Aorta (tissue), 5 donors: Measurements from ENCODE around the gene ARHGEF11. TPM values are rescaled to one million over a fixed set of nuclear protein-coding genes. Genes with fewer than 3 reads are reported as not detected.

Experiments
- ATAC-seq: fragments of 200-7000 bp; cut with Tn5 transposase; one replicate; pipeline ENCODE4 v1.9.1; 2022; ENCODE audit warnings: moderate library complexity; ENCODE audit not compliant: low FRiP score
- DNase-seq, 2 donors: peaks; one replicate each; pipeline ENCODE4 v3.0.0-alpha.2; 2020
- H3K27ac ChIP-seq, 2 donors: one replicate each; pipeline ENCODE4 v1.5.1; 2013; ENCODE audit warnings: low read length in 2 of 2, mild to moderate bottlenecking in 2 of 2, moderate library complexity in 2 of 2, control low read depth in 1 of 2, inconsistent platforms in 1 of 2, low read depth in 1 of 2
- H3K27me3 ChIP-seq, 2 donors: one replicate each; pipeline ENCODE4 v1.6.1; 2013; ENCODE audit warnings: control low read depth in 1 of 2, low read length in 1 of 2, mild to moderate bottlenecking in 1 of 2, moderate library complexity in 1 of 2; ENCODE audit not compliant: insufficient read depth in 2 of 2, control insufficient read depth in 1 of 2
- H3K36me3 ChIP-seq, 2 donors: one replicate each; pipeline ENCODE4 v1.6.1; 2013; ENCODE audit warnings: control low read depth in 1 of 2, low read length in 1 of 2, mild to moderate bottlenecking in 1 of 2; ENCODE audit not compliant: insufficient read depth in 2 of 2, control insufficient read depth in 1 of 2
- H3K4me1 ChIP-seq, 2 donors: one replicate each; pipeline ENCODE4 v1.6.1; 2013; ENCODE audit warnings: low read length in 2 of 2, control low read depth in 1 of 2, mild to moderate bottlenecking in 1 of 2, moderate library complexity in 1 of 2; ENCODE audit not compliant: insufficient read depth in 2 of 2, control insufficient read depth in 1 of 2
- H3K4me3 ChIP-seq, 2 donors: one replicate each; pipeline ENCODE4 v1.5.1; 2013; ENCODE audit warnings: low read length in 2 of 2, control low read depth in 1 of 2, mild to moderate bottlenecking in 1 of 2
- H3K9me3 ChIP-seq: one replicate; pipeline ENCODE4 v1.6.1; 2013; ENCODE audit warnings: mild to moderate bottlenecking, low read length; ENCODE audit not compliant: control insufficient read depth
- WGBS, 2 donors: extraction: QIAGEN DNeasy Blood & Tissue Kit; methylation state at CpG; one replicate each; pipeline ENCODE4 v1.1.7; 2013; 5-methylcytosine and 5-hydroxymethylcytosine counted together
- intact Hi-C, 2 donors: fragments of 100-400 bp; cut with DNase I; formaldehyde crosslinking; loops; one replicate each; pipeline versions ENCODE4 v1.14.2 to v1.15.0; 2022
- long read RNA-seq, 2 donors: library from polyadenylated mRNA; unstranded; transcript quantifications; one replicate each; pipeline ENCODE4 v2.0.0, GENCODE V29; 2020 to 2021
- polyA plus RNA-seq, 2 donors: library from polyadenylated mRNA; stranded (reverse); fragments of 200-250 nt; gene quantifications; one replicate each; pipeline ENCODE4 v1.2.3, GENCODE V29; 2013
- total RNA-seq, 2 donors: library from RNA; stranded (reverse); fragmentation: NEBNext Ultra II Directional; extraction: Animal tissue kit (Norgen Biotek cat#: 25700); gene quantifications; one replicate each; pipeline ENCODE4 v1.2.1, GENCODE V29; 2021
- donor health status: healthy with polysubstance abuse.
- donor health status: Bipolar disorder and iron deficiency.
- donor health status: DM: no; HTN: no; CAD: no.
- donor health status: DM: no; HTN: no; CAD: no.
- donor health status: DM: yes; HTN: yes; CAD: no.

The ARHGEF11 gene, protein sequence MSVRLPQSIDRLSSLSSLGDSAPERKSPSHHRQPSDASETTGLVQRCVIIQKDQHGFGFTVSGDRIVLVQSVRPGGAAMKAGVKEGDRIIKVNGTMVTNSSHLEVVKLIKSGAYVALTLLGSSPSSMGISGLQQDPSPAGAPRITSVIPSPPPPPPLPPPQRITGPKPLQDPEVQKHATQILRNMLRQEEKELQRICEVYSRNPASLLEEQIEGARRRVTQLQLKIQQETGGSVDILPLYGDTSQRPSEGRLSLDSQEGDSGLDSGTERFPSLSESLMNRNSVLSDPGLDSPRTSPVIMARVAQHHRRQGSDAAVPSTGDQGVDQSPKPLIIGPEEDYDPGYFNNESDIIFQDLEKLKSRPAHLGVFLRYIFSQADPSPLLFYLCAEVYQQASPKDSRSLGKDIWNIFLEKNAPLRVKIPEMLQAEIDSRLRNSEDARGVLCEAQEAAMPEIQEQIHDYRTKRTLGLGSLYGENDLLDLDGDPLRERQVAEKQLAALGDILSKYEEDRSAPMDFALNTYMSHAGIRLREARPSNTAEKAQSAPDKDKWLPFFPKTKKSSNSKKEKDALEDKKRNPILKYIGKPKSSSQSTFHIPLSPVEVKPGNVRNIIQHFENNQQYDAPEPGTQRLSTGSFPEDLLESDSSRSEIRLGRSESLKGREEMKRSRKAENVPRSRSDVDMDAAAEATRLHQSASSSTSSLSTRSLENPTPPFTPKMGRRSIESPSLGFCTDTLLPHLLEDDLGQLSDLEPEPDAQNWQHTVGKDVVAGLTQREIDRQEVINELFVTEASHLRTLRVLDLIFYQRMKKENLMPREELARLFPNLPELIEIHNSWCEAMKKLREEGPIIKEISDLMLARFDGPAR (N-terminal part only)
- total RNA-seq: 10 to 100 TPM; 33.0 to 47.8 TPM
- 10 to 100 TPM in 1 of 2 donors, 1 to 10 TPM in 1; 9.3 to 16.2 TPM for polyA plus RNA-seq
- long read RNA-seq, donor 1, partial matches to known transcripts: 4 of 5 reads
- long read RNA-seq, donor 1, other reads (novel, unspliced or antisense): 1 of 5 reads
- long read RNA-seq, donor 2, full-length matches to known transcripts: 4 of 30 reads
- long read RNA-seq, donor 2, partial matches to known transcripts: 13 of 30 reads
- long read RNA-seq, donor 2, other reads (novel, unspliced or antisense): 13 of 30 reads

- Histone ChIP-seq H3K27ac (peak within 1 kb of the TSS; percentile 87 to 94), H3K4me1 (peaks cover 3 to 6% of the 10 kb centered on the region in 2 donors), H3K4me3 (peak within 1 kb of the TSS; percentile 81 to 86), H3K9me3 (no peaks in the 10 kb centered on the region), H3K36me3 (no peaks in the 10 kb centered on the region), H3K27me3 (no peaks in the 10 kb centered on the region)
- DNase-seq (peak; percentile 95 to 98), ATAC-seq (peak; percentile 97)
- intact Hi-C loops: no loop called here
- WGBS, 2 donors: 0 to 1% methylated on average over 88 to 120 of the region's 120 CpGs
These were observed at the start of gene ARHGEF11 for GRCh38 chr1:157045250-157046218. TSS of gene ARHGEF11 (minus strand) at chr1:157045742. CDS start at chr1:157044330, 1,412 bp downstream.

DNA sequence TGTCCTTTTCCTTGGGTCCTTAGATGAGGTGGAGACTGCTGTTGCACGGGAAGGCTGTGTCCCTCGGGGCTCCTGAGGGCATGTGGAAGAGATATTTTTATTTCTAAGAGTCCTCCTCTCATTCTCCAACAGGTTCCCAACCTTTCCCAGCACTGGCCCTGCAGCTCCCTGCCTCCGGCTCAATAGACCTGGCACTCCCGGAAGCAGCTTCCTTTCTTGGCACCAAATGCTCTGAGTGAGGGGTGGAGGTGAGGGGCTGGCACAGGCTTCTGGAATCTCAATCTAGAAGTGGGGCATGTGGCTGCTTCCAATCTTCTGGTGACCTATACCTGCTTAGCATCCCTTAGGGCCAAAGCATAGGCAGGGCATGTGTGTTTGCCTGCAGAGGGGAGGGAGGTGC lies 49.5 kb upstream of the ARHGEF11 start:
- DNase-seq (no peak), ATAC-seq (no peak)
- Histone ChIP-seq H3K4me1 (no peaks in the 10 kb centered on the region), H3K4me3 (no peak overlapping the region), H3K27me3 (no peaks in the 10 kb centered on the region), H3K27ac (no peak overlapping the region), H3K36me3 (no peaks in the 10 kb centered on the region), H3K9me3 (no peaks in the 10 kb centered on the region)
- 64 to 66% methylated on average over 4 of the region's 4 CpGs for WGBS, 2 donors
- intact Hi-C loops: no loop called here

DNA sequence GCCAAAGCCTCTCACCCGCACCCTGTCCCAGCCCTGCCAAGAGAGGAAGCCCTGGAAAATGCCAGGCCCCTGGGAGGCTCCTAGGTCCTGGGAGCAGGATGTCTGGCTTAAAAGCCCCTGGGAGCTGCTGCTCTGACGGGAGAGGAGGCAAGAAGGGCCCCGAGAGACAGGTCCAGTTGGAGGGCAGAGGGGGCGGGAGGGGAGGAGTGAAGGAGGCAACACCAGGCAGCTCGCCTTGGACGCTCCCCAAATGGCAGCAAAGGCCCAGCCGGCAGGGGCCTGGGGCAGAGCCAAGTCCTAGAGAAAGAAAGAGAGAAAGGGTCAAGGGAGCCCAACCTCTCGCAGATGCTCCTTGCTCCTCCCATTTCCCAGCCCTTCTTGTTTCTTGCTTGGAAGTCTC lies 47.3 kb upstream of the ARHGEF11 start:
- peak in 1 of 2 donors; percentile 57 for DNase-seq
- Histone ChIP-seq H3K4me3 (no peak overlapping the region), H3K27ac (no peak overlapping the region), H3K36me3 (no peaks in the 10 kb centered on the region), H3K4me1 (no peaks in the 10 kb centered on the region), H3K27me3 (no peaks in the 10 kb centered on the region), H3K9me3 (no peaks in the 10 kb centered on the region)
- intact Hi-C loops: no loop called here
- 13 to 18% methylated on average over 8 of the region's 8 CpGs for WGBS, 2 donors
- ATAC-seq: peak; percentile 39

DNA sequence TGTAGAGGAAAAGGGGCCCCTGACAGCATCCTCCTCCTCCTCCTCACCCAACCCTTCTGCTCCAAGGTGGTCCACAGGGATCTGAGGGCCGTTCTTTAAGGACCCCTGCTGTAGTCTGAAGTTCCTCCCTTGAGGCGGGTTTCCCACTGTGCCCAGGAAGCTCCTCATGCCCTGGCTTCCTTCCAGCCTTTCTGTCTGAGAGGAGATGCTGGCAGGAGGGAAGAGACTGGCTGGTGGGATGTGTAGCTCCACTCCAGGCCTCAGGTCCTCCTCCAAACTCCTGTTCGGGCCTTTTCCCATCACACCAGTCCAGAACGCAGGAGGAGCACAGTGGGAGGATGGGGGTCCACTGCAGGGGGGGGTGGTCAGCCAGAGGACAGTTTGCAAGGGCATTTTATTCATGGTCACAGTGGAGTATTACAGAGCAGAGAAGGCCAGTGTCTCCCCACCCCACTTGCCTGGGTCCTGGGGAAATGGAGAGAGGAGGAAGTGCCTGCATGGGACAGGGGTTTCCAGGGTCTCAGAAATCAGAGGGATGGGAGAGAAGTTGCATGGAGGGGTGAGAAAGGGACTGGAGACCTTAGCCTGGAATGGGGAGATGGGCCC lies 46.2 kb upstream of the ARHGEF11 start:
- Histone ChIP-seq H3K9me3 (no peaks in the 10 kb centered on the region), H3K27ac (no peak overlapping the region), H3K4me3 (no peak overlapping the region), H3K27me3 (no peaks in the 10 kb centered on the region), H3K36me3 (no peaks in the 10 kb centered on the region), H3K4me1 (no peaks in the 10 kb centered on the region)
- no peak for DNase-seq
- intact Hi-C loops: loop anchor here in 1 of 2 donors (2.0 kb wide), 1 partner anchor 65 kb away; no protein-coding TSS in a partner anchor
- WGBS, 2 donors: 81 to 83% methylated on average over 4 of the region's 4 CpGs
- ATAC-seq: no peak

GRCh38 chr1:157091186-157091585 lies 45.6 kb upstream of the ARHGEF11 start:
- Histone ChIP-seq H3K4me1 (no peaks in the 10 kb centered on the region), H3K4me3 (no peak overlapping the region), H3K9me3 (no peaks in the 10 kb centered on the region), H3K27ac (no peak overlapping the region), H3K36me3 (no peaks in the 10 kb centered on the region), H3K27me3 (no peaks in the 10 kb centered on the region)
- intact Hi-C loops: loop anchor here in 1 of 2 donors (2.0 kb wide), 1 partner anchor 66 kb away; no protein-coding TSS in a partner anchor
- DNase-seq (no peak), ATAC-seq (no peak)
- WGBS, 2 donors: 91% methylated on average over 4 of the region's 4 CpGs

DNA sequence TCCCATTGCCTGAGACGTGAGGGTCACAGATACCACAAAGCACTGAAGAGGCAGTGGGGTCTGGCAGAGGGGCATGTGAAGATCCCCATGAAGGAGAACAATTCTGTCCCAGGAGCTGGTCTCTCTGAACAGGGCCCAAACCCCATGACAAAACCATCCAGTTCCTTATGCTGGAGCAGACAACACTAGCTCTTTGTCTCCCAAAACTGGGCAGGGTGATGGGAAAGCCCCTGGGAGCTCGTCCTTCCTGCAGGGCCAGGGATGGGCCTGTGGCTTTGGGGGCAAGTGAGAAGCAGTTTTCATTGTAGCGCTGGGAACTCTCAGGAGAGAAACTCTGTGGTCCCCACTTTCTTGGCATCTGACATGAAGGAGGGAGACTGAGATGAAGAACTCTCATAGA lies 45.2 kb upstream of the ARHGEF11 start:
- no peak overlapping the region for H3K4me3 ChIP-seq
- no peaks in the 10 kb centered on the region for H3K4me1 ChIP-seq
- ATAC-seq: no peak
- DNase-seq: no peak
- H3K27ac ChIP-seq: no peak overlapping the region
- intact Hi-C loops: loop anchor here (1.0 to 2.0 kb wide), 2 partner anchors 66 kb away; no protein-coding TSS in a partner anchor
- no peaks in the 10 kb centered on the region for H3K27me3 ChIP-seq
- H3K9me3 ChIP-seq: no peaks in the 10 kb centered on the region
- no peaks in the 10 kb centered on the region for H3K36me3 ChIP-seq
- 74 to 77% methylated on average over 3 of the region's 3 CpGs for WGBS, 2 donors

GRCh38 chr1:157090196-157090647 lies 44.7 kb upstream of the ARHGEF11 start:
- no peaks in the 10 kb centered on the region for H3K4me1 ChIP-seq
- peak; percentile 90 to 96 for DNase-seq
- WGBS, 2 donors: 11 to 14% methylated on average over 10 of the region's 10 CpGs
- no peaks in the 10 kb centered on the region for H3K36me3 ChIP-seq
- H3K27me3 ChIP-seq: no peaks in the 10 kb centered on the region
- no peak overlapping the region for H3K4me3 ChIP-seq
- intact Hi-C loops: loop anchor here (1.0 to 2.0 kb wide), 2 partner anchors 66 to 67 kb away; no protein-coding TSS in a partner anchor
- H3K27ac ChIP-seq: no peak overlapping the region
- ATAC-seq: peak; percentile 89
- no peaks in the 10 kb centered on the region for H3K9me3 ChIP-seq
